GM13977 (cell line): ENCODE measurements around the gene RPGRIP1L.
"Not testable (repeated sequence)": the region's sequence is repeated elsewhere in the genome, so short reads cannot be mapped to it uniquely, and the experiment has no call there.

Experiments
- DNase-seq: peaks from one replicate; pipeline ENCODE4 v3.0.0; 2012; ENCODE audit warnings: low spot score
- in situ Hi-C: fragments of 300-500 bp; cut with MboI; formaldehyde crosslinking; loops from one replicate; pipeline ENCODE4 v1.12.0; 2022; ENCODE audit warnings: low sequenced_read_pairs, low pct_unique_long_range_greater_than_20kb, mixed read lengths, inconsistent platforms; ENCODE audit not compliant: unreplicated experiment
- TF ChIP-seq, protein P1 (sequence below): IDR thresholded peaks from 2 replicates; pipeline ENCODE4 v1.5.1; 2012; ENCODE audit warnings: mild to moderate bottlenecking, control low read depth; ENCODE audit not compliant: insufficient read depth; ENCODE audit errors: extremely low read depth, missing control alignments

The RPGRIP1L gene

DNA sequence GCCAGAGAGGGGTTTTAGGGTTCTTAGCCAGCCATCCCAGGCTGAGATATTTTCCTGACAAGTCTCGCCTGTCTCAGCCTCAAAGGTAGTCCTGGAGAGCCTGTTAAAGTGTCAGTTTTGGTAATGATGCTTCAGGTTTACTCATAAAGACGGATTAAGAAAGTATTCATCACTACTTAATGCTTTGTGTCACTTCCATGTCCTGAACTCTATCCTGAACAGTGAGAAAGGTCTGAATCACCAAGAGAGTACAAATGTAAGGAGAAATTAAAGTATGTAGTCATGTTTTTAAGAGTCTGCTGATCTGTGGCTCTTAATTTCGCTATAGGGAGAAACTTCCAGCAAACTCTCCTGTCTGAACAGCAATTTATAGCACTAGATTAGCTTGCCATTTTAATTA is 14.0 kb downstream of the RPGRIP1L start:
- TF ChIP-seq, protein P1, sequence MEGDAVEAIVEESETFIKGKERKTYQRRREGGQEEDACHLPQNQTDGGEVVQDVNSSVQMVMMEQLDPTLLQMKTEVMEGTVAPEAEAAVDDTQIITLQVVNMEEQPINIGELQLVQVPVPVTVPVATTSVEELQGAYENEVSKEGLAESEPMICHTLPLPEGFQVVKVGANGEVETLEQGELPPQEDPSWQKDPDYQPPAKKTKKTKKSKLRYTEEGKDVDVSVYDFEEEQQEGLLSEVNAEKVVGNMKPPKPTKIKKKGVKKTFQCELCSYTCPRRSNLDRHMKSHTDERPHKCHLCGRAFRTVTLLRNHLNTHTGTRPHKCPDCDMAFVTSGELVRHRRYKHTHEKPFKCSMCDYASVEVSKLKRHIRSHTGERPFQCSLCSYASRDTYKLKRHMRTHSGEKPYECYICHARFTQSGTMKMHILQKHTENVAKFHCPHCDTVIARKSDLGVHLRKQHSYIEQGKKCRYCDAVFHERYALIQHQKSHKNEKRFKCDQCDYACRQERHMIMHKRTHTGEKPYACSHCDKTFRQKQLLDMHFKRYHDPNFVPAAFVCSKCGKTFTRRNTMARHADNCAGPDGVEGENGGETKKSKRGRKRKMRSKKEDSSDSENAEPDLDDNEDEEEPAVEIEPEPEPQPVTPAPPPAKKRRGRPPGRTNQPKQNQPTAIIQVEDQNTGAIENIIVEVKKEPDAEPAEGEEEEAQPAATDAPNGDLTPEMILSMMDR, result no peak
- in situ Hi-C loops, result no loop called here
- DNase-seq, result no peak

DNA sequence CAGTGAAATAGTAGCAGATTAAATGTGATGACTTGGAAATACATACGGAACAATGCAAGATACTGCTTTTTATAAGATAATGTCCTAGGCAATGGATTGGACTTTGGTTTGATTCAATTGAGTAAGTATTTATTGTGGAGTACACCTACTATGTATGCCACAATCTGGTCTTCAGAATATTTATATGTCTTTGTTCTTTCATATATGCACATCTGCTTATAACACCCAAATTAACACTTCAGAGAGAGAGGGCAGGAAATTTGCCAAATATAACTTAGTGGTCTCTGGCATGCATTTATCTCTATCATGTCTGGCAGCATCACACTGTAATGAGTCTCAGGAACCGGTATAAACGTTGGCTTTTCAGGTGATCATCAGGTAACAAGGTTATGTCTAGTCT is 16.9 kb downstream of the RPGRIP1L start:
- in situ Hi-C loops, result no loop called here
- no peak for DNase-seq
- TF ChIP-seq, protein P1, result no peak

DNA sequence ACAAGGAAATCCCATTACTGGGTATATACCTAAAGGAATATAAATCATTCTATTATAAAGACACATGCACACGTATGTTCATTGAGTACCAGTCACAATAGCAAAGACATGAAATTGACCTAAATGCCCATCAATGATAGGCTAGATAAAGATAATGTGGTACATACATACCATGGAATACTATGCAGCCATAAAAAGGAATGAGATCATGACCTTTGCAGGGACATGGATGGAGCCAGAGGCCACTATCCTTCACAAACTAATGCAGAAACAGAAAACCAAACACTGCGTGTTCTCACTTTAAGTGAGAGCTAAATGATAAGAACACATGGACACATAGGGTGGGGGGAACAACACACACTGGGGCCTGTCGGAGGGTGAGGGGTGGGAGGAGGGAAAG is 18.3 kb downstream of the RPGRIP1L start:
- DNase-seq, in situ Hi-C loops: not testable (repeated sequence)

DNA sequence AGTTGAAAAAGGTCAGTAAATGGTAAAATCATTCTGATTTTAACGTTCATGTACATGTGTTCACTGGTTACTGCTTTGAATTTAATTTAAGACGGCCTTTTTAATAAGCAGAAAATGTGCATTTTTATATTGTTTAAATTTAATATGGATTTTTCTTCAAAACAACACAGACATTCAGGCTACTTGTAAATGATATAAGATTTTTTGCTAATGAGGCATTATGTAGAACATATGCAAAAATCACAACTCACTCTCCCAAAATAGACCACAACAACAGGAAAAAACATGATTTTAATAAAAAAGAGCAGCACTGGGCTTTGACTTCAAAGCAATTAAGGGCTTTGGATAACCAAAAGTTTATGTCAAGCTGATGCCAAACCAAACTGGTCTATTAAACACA is 22.3 kb downstream of the RPGRIP1L start:
- in situ Hi-C loops, result no loop called here
- TF ChIP-seq, protein P1, result no peak

DNA sequence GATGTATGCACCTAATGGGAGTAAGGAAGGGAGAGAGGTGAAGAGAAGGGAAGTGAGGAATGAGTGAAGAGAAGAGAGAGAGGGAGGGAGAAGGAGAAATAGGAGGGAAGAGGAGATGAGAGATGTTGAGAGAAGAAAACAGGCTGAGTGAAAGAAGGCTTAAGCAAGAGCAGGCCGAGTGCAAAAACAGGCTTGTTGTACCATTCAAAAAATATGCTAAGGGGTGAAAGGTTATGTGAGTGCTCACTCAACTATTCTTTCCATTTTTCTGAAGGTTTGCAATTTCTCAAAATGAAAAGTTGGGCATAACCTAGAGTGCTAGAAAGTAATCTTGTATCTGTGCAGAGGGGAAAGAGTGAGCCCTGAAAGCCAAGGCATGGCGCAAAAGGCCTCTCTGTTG is 22.9 kb downstream of the RPGRIP1L start:
- TF ChIP-seq, protein P1, result no peak

More for the DNA sequence above, 22.3 kb downstream of the RPGRIP1L start:
- no peak for DNase-seq

DNA sequence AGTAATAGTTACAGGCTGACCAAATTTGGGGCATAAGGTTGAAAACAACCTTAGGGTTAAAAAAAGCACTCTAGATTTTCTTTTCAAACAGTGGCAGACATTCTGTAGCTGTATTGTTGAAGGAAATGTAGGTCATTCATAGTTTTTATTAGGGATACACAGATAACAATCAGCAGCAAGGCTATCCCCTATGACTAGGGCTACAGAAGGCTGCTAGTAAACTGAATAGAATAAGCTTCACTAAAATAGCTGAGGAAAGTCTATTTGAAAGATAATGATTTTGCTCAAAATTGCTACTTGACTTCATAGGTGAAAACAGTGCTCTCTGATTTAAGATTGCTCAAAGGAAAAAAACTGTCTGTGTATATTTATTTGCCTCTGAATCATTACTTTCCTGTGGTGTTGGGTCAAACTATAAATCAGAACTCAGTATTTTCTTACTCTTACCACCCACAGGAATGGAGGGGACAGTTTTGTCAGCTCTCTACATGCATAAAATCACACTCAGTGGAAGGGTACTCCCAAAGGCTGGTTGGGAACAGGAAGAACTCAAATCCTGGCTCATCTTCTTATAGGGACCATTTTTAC is 24.8 kb downstream of the RPGRIP1L start:
- TF ChIP-seq, protein P1, result no peak
- in situ Hi-C loops, result no loop called here
- no peak for DNase-seq

More for the DNA sequence above, 22.9 kb downstream of the RPGRIP1L start:
- no peak for DNase-seq
- in situ Hi-C loops, result no loop called here

DNA sequence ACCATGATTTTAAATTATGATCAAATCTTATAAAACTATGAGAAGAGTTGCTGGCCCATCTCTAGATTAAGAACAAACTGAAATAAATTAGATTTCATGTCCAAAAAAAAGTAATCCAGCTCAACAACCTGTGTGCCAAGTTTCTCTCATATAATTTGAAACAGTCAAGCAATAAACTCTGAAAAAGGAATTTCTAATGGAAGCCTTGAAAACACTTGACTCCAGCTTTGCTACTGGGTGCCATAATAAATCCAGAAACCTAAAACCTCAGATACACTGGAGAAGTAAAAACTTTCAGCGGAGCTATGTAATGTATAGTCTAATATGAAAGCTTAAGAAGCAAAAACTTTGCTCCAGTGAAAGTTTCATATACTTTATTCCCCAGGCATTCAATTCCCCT is 25.5 kb downstream of the RPGRIP1L start:
- DNase-seq, result no peak
- TF ChIP-seq, protein P1, result no peak
- in situ Hi-C loops, result no loop called here
